Parathyroid adenoma (tissue), 2 donors: ENCODE results near the gene PRRC1.
"Not testable (repeated sequence)": the region's sequence is repeated elsewhere in the genome, so short reads cannot be mapped to it uniquely, and the experiment has no call there.

ENCODE experiments used
- H2AFZ ChIP-seq: fragments of 300-600 bp; sonication (generic); one replicate; pipeline ENCODE4 v1.7.0; 2017; ENCODE audit warnings: antibody characterized with exemption, mild to moderate bottlenecking
- H3K27ac ChIP-seq: fragments of 300-600 bp; sonication (generic); one replicate; pipeline ENCODE4 v1.7.0; 2017
- H3K27me3 ChIP-seq: fragments of 300-600 bp; sonication (generic); one replicate; pipeline ENCODE4 v1.7.0; 2017; ENCODE audit warnings: low read length; ENCODE audit not compliant: control insufficient read depth, insufficient read depth
- H3K36me3 ChIP-seq: fragments of 300-600 bp; sonication (generic); one replicate; pipeline ENCODE4 v1.7.0; 2017; ENCODE audit warnings: low read length; ENCODE audit not compliant: control insufficient read depth, insufficient read depth
- H3K4me1 ChIP-seq: fragments of 300-600 bp; sonication (generic); one replicate; pipeline ENCODE4 v1.7.0; 2017; ENCODE audit warnings: control low read depth
- H3K4me2 ChIP-seq: fragments of 300-600 bp; sonication (generic); one replicate; pipeline ENCODE4 v1.7.0; 2017; ENCODE audit warnings: low read length
- H3K4me3 ChIP-seq: fragments of 300-600 bp; sonication (generic); one replicate; pipeline ENCODE4 v1.7.0; 2017; ENCODE audit warnings: low read depth, low read length
- H3K79me2 ChIP-seq: fragments of 300-600 bp; sonication (generic); one replicate; pipeline ENCODE4 v1.7.0; 2017; ENCODE audit warnings: control low read depth
- H3K9ac ChIP-seq: fragments of 300-600 bp; sonication (generic); one replicate; pipeline ENCODE4 v1.7.0; 2017; ENCODE audit warnings: mild to moderate bottlenecking
- H3K9me3 ChIP-seq: fragments of 300-600 bp; sonication (generic); one replicate; pipeline ENCODE4 v1.7.0; 2017; ENCODE audit warnings: low read length; ENCODE audit not compliant: control insufficient read depth
- CTCF ChIP-seq: fragments of 300-600 bp; sonication (generic); IDR thresholded peaks from one replicate; pipeline ENCODE4 v1.7.0; 2017; ENCODE audit warnings: antibody characterized with exemption, mild to moderate bottlenecking
- donor health status: primary hyperparathyroidism.

The PRRC1 gene

GRCh38 chr5:127565586-127566270 is 48.3 kb downstream of the PRRC1 start:
- Histone ChIP-seq H3K9me3 (no peaks in the 10 kb centered on the region), H3K4me2 (no peak overlapping the region), H3K27me3 (no peaks in the 10 kb centered on the region), H3K4me1 (no peaks in the 10 kb centered on the region), H3K79me2 (no peaks in the 10 kb centered on the region), H3K36me3 (no peaks in the 10 kb centered on the region), H3K9ac (no peak overlapping the region), H3K27ac (no peak overlapping the region), H2AFZ (no peak overlapping the region), H3K4me3 (no peak overlapping the region)
- no peak for TF ChIP-seq CTCF

- TF ChIP-seq CTCF: no peak
- no peaks in the 10 kb centered on the region for H3K36me3 ChIP-seq
- H3K4me2 ChIP-seq: no peak overlapping the region
- no peaks in the 10 kb centered on the region for H3K27me3 ChIP-seq
- no peak overlapping the region for H3K4me3 ChIP-seq
- H3K27ac ChIP-seq: no peak overlapping the region
- no peaks in the 10 kb centered on the region for H3K79me2 ChIP-seq
- H3K9ac ChIP-seq: no peak overlapping the region
- H2AFZ ChIP-seq: no peak overlapping the region
- H3K4me1 ChIP-seq: no peaks in the 10 kb centered on the region
- H3K9me3 ChIP-seq: no peaks in the 10 kb centered on the region
These were observed 49.8 kb downstream of the PRRC1 start for GRCh38 chr5:127567026-127567768.

- H3K4me2 ChIP-seq: no peak overlapping the region
- H3K4me3 ChIP-seq: no peak overlapping the region
- no peaks in the 10 kb centered on the region for H3K79me2 ChIP-seq
- H3K27me3 ChIP-seq: no peaks in the 10 kb centered on the region
- no peak overlapping the region for H2AFZ ChIP-seq
- no peak overlapping the region for H3K27ac ChIP-seq
- H3K36me3 ChIP-seq: no peaks in the 10 kb centered on the region
- no peak for TF ChIP-seq CTCF
- H3K9me3 ChIP-seq: no peaks in the 10 kb centered on the region
- no peak overlapping the region for H3K9ac ChIP-seq
- H3K4me1 ChIP-seq: no peaks in the 10 kb centered on the region
These were observed 50.7 kb downstream of the PRRC1 start for GRCh38 chr5:127568166-127568565.

- not testable (repeated sequence) for H3K27me3 ChIP-seq, H3K9ac ChIP-seq, H3K36me3 ChIP-seq, H3K4me3 ChIP-seq, H3K27ac ChIP-seq, H3K4me2 ChIP-seq, H3K79me2 ChIP-seq, H3K4me1 ChIP-seq, H3K9me3 ChIP-seq, H2AFZ ChIP-seq
These were observed 52.0 kb downstream of the PRRC1 start for GRCh38 chr5:127569471-127569870.

GRCh38 chr5:127571314-127572131 is 54.1 kb downstream of the PRRC1 start:
- Histone ChIP-seq H3K4me1 (no peaks in the 10 kb centered on the region), H3K9me3 (no peaks in the 10 kb centered on the region), H3K4me3 (no peak overlapping the region), H3K79me2 (no peaks in the 10 kb centered on the region), H3K27ac (no peak overlapping the region), H2AFZ (peak overlapping the region; percentile 18), H3K4me2 (no peak overlapping the region), H3K27me3 (no peaks in the 10 kb centered on the region), H3K36me3 (no peaks in the 10 kb centered on the region), H3K9ac (no peak overlapping the region)
- no peak for TF ChIP-seq CTCF
